ENCODE results near the gene PRDM12.

PRDM12 gene

DNA sequence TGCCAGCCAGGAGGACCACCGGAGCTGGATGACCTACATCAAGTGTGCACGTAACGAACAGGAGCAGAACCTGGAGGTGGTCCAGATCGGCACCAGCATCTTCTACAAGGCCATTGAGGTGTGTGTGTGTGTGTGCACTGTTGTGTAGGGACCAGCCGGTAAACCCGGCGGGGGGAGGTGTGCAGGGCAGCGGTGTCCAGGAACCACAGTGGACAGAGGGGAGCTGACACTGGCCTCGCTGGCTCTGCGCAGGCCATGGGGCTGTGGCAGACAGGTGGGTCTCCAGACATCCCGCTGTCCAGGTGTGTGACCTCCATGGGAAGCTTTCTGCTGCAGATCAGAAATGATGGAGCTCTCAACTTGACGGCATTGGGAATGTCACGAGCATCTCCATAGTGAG is 3.8 kb downstream of the PRDM12 start:
- Histone ChIP-seq H2BK120ac (ENCODE audit: insufficient read depth, low read length, poor library complexity) (no peak overlapping the region), H3K4me1 (ENCODE audit: control insufficient read depth in 1 of 2, insufficient read depth in 2 of 2, low read length in 2 of 2) (no peaks in the 10 kb centered on the region), H3K27me3 (ENCODE audit: insufficient read depth, low read length) (peaks cover 54% of the 10 kb centered on the region), H3K27ac (ENCODE audit: low read depth, low read length) (no peak overlapping the region), H3K79me2 (ENCODE audit: control insufficient read depth, insufficient read depth, low read length, poor library complexity) (no peaks in the 10 kb centered on the region), H4K8ac (ENCODE audit: low read depth, low read length) (no peak overlapping the region), H4K12ac (ENCODE audit: low read depth, low read length) (no peak overlapping the region), H2BK12ac (ENCODE audit: low read length) (no peak overlapping the region), H2BK5ac (ENCODE audit: low read depth, low read length, poor library complexity) (no peak overlapping the region), H3K36me3 (ENCODE audit: control insufficient read depth in 1 of 2, insufficient read depth in 2 of 2, low read length in 2 of 2) (no peaks in the 10 kb centered on the region), H3K9ac (ENCODE audit: low read length) (no peak overlapping the region), H4K91ac (ENCODE audit: low read depth, low read length) (no peak overlapping the region), H3K18ac (ENCODE audit: low read length) (no peak overlapping the region), H3K9me3 (ENCODE audit: insufficient read depth, low read depth, low read length) (peaks cover 10% of the 10 kb centered on the region), H3K4ac (ENCODE audit: low read depth, low read length) (no peak overlapping the region), H3K23ac (ENCODE audit: low read length) (no peak overlapping the region), H3K4me3 (ENCODE audit: low read depth, low read length) (peak overlapping the region; percentile 22), H2AFZ (ENCODE audit: insufficient read depth, low read length, poor library complexity) (no peak overlapping the region), H3K79me1 (ENCODE audit: low read length) (no peaks in the 10 kb centered on the region), H2AK5ac (ENCODE audit: low read length) (no peak overlapping the region), H3K14ac (ENCODE audit: low read length) (no peak overlapping the region), H3K4me2 (ENCODE audit: low read length) (no peak overlapping the region)
- DNase-seq, result no peak
- WGBS (ENCODE audit: extremely low coverage, insufficient coverage, insufficient read length), result no CpG with 5 or more reads among the region's 13 CpGs

DNA sequence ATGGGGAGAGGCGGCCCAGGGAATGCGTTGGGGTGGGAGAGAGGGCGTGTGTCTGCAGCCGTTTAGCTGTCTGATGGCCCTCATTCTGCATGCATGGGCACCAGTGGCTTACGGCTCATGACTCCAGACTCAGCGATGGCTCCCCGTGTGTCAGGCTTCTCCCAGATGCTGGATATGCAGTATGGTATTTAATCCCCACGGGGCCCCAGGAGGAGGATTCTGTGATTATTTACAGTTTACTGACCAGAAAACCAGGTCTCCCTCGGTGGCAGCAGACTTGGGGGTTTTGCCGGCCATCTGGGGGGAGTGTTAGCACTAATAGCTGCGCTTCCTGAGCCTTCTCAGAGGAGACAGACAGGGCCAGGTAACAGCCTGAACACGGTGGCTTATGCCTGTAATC is 4.3 kb downstream of the PRDM12 start:
- H3K79me2 ChIP-seq (ENCODE audit: control insufficient read depth, insufficient read depth, low read length, poor library complexity), result no peaks in the 10 kb centered on the region
- H3K23ac ChIP-seq (ENCODE audit: low read length), result no peak overlapping the region
- H3K14ac ChIP-seq (ENCODE audit: low read length), result no peak overlapping the region
- DNase-seq, result no peak
- no peak overlapping the region for H3K9ac ChIP-seq (ENCODE audit: low read length)
- no peak overlapping the region for H2BK5ac ChIP-seq (ENCODE audit: low read depth, low read length, poor library complexity)
- H2AK5ac ChIP-seq (ENCODE audit: low read length), result no peak overlapping the region
- no peak overlapping the region for H4K91ac ChIP-seq (ENCODE audit: low read depth, low read length)
- H4K12ac ChIP-seq (ENCODE audit: low read depth, low read length), result no peak overlapping the region
- H3K4me2 ChIP-seq (ENCODE audit: low read length), result no peak overlapping the region
- no peak overlapping the region for H3K4ac ChIP-seq (ENCODE audit: low read depth, low read length)
- peak overlapping the region; percentile 22 for H3K4me3 ChIP-seq (ENCODE audit: low read depth, low read length)
- no peaks in the 10 kb centered on the region for H3K36me3 ChIP-seq (ENCODE audit: control insufficient read depth in 1 of 2, insufficient read depth in 2 of 2, low read length in 2 of 2)
- no peaks in the 10 kb centered on the region for H3K4me1 ChIP-seq (ENCODE audit: control insufficient read depth in 1 of 2, insufficient read depth in 2 of 2, low read length in 2 of 2)
- no peak overlapping the region for H2BK120ac ChIP-seq (ENCODE audit: insufficient read depth, low read length, poor library complexity)
- H4K8ac ChIP-seq (ENCODE audit: low read depth, low read length), result no peak overlapping the region
- WGBS (ENCODE audit: extremely low coverage, insufficient coverage, insufficient read length), result no CpG with 5 or more reads among the region's 12 CpGs
- no peak overlapping the region for H2BK12ac ChIP-seq (ENCODE audit: low read length)
- H3K27ac ChIP-seq (ENCODE audit: low read depth, low read length), result no peak overlapping the region
- H3K27me3 ChIP-seq (ENCODE audit: insufficient read depth, low read length), result peaks cover 50% of the 10 kb centered on the region
- no peak overlapping the region for H2AFZ ChIP-seq (ENCODE audit: insufficient read depth, low read length, poor library complexity)
- no peak overlapping the region for H3K18ac ChIP-seq (ENCODE audit: low read length)
- no peaks in the 10 kb centered on the region for H3K79me1 ChIP-seq (ENCODE audit: low read length)
- peaks cover 10% of the 10 kb centered on the region for H3K9me3 ChIP-seq (ENCODE audit: insufficient read depth, low read depth, low read length)

DNA sequence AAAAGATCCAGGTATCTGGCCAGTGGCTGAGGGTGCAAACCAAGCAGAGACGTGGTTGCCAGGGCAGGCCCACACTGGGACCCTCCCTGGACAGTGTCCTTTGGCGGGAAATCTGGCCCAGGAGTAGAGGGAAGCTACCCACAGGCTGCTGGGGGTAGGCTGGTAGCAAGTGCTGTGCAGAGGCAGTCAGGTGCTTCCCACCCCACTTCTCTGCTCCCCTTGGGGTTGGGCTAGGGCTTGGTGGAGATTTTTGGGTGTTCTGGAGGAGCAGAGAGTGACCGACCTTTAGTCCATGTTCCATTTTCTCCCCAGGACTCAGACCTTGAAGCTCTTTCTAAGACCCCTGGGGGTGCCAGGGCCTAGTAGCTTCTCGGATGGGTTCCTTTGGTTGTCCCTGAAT is 5.6 kb downstream of the PRDM12 start:
- Histone ChIP-seq H3K4ac (ENCODE audit: low read depth, low read length) (no peak overlapping the region), H3K79me2 (ENCODE audit: control insufficient read depth, insufficient read depth, low read length, poor library complexity) (no peaks in the 10 kb centered on the region), H3K23ac (ENCODE audit: low read length) (no peak overlapping the region), H3K27me3 (ENCODE audit: insufficient read depth, low read length) (peaks cover 37% of the 10 kb centered on the region), H4K8ac (ENCODE audit: low read depth, low read length) (no peak overlapping the region), H3K14ac (ENCODE audit: low read length) (no peak overlapping the region), H4K91ac (ENCODE audit: low read depth, low read length) (no peak overlapping the region), H2AFZ (ENCODE audit: insufficient read depth, low read length, poor library complexity) (no peak overlapping the region), H3K18ac (ENCODE audit: low read length) (no peak overlapping the region), H3K9me3 (ENCODE audit: insufficient read depth, low read depth, low read length) (peaks cover 7% of the 10 kb centered on the region), H2BK120ac (ENCODE audit: insufficient read depth, low read length, poor library complexity) (no peak overlapping the region), H3K4me1 (ENCODE audit: control insufficient read depth in 1 of 2, insufficient read depth in 2 of 2, low read length in 2 of 2) (no peaks in the 10 kb centered on the region), H2BK12ac (ENCODE audit: low read length) (no peak overlapping the region), H4K12ac (ENCODE audit: low read depth, low read length) (no peak overlapping the region), H2BK5ac (ENCODE audit: low read depth, low read length, poor library complexity) (no peak overlapping the region), H3K4me3 (ENCODE audit: low read depth, low read length) (no peak overlapping the region), H3K36me3 (ENCODE audit: control insufficient read depth in 1 of 2, insufficient read depth in 2 of 2, low read length in 2 of 2) (no peaks in the 10 kb centered on the region), H2AK5ac (ENCODE audit: low read length) (no peak overlapping the region), H3K4me2 (ENCODE audit: low read length) (no peak overlapping the region), H3K9ac (ENCODE audit: low read length) (no peak overlapping the region), H3K79me1 (ENCODE audit: low read length) (no peaks in the 10 kb centered on the region), H3K27ac (ENCODE audit: low read depth, low read length) (no peak overlapping the region)
- DNase-seq, result no peak
- WGBS (ENCODE audit: extremely low coverage, insufficient coverage, insufficient read length), result no CpG with 5 or more reads among the region's 4 CpGs

DNA sequence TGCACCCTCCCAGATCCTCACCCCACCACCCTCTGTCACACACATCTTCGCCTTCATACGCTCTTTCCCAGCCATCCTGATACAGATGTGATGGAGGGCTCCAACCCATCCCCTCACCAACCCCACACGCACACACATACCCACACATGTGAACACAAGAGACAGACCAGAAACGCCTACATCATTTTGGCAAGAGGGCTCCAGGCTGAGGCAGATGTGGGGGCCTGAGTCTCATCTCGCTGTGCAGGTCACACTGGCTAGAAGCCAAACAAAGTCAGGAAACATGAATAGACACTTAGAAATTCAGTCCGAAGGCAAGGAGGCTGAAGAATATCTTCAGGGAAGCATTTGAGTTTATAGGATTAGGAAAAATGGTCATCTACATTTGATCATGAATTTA is 6.2 kb downstream of the PRDM12 start:
- Histone ChIP-seq H2BK5ac (ENCODE audit: low read depth, low read length, poor library complexity) (no peak overlapping the region), H2AK5ac (ENCODE audit: low read length) (no peak overlapping the region), H3K36me3 (ENCODE audit: control insufficient read depth in 1 of 2, insufficient read depth in 2 of 2, low read length in 2 of 2) (no peaks in the 10 kb centered on the region), H3K18ac (ENCODE audit: low read length) (no peak overlapping the region), H3K27ac (ENCODE audit: low read depth, low read length) (no peak overlapping the region), H3K27me3 (ENCODE audit: insufficient read depth, low read length) (peaks cover 31% of the 10 kb centered on the region), H3K79me1 (ENCODE audit: low read length) (no peaks in the 10 kb centered on the region), H3K4me2 (ENCODE audit: low read length) (no peak overlapping the region), H3K79me2 (ENCODE audit: control insufficient read depth, insufficient read depth, low read length, poor library complexity) (no peaks in the 10 kb centered on the region), H3K4me3 (ENCODE audit: low read depth, low read length) (no peak overlapping the region), H3K14ac (ENCODE audit: low read length) (no peak overlapping the region), H4K12ac (ENCODE audit: low read depth, low read length) (no peak overlapping the region), H3K4me1 (ENCODE audit: control insufficient read depth in 1 of 2, insufficient read depth in 2 of 2, low read length in 2 of 2) (no peaks in the 10 kb centered on the region), H2AFZ (ENCODE audit: insufficient read depth, low read length, poor library complexity) (no peak overlapping the region), H3K23ac (ENCODE audit: low read length) (no peak overlapping the region), H4K8ac (ENCODE audit: low read depth, low read length) (no peak overlapping the region), H2BK12ac (ENCODE audit: low read length) (no peak overlapping the region), H3K9me3 (ENCODE audit: insufficient read depth, low read depth, low read length) (peaks cover 7% of the 10 kb centered on the region), H3K9ac (ENCODE audit: low read length) (no peak overlapping the region), H2BK120ac (ENCODE audit: insufficient read depth, low read length, poor library complexity) (no peak overlapping the region), H3K4ac (ENCODE audit: low read depth, low read length) (no peak overlapping the region), H4K91ac (ENCODE audit: low read depth, low read length) (no peak overlapping the region)
- no peak for DNase-seq
- WGBS (ENCODE audit: extremely low coverage, insufficient coverage, insufficient read length), result no CpG with 5 or more reads among the region's 6 CpGs

Measured in trophoblast cell (in vitro differentiated cells and primary cell).